ENCODE measurements around the gene TMBIM4.
"Not testable (repeated sequence)": the region's sequence is repeated elsewhere in the genome, so short reads cannot be mapped to it uniquely, and the experiment has no call there.

DNA sequence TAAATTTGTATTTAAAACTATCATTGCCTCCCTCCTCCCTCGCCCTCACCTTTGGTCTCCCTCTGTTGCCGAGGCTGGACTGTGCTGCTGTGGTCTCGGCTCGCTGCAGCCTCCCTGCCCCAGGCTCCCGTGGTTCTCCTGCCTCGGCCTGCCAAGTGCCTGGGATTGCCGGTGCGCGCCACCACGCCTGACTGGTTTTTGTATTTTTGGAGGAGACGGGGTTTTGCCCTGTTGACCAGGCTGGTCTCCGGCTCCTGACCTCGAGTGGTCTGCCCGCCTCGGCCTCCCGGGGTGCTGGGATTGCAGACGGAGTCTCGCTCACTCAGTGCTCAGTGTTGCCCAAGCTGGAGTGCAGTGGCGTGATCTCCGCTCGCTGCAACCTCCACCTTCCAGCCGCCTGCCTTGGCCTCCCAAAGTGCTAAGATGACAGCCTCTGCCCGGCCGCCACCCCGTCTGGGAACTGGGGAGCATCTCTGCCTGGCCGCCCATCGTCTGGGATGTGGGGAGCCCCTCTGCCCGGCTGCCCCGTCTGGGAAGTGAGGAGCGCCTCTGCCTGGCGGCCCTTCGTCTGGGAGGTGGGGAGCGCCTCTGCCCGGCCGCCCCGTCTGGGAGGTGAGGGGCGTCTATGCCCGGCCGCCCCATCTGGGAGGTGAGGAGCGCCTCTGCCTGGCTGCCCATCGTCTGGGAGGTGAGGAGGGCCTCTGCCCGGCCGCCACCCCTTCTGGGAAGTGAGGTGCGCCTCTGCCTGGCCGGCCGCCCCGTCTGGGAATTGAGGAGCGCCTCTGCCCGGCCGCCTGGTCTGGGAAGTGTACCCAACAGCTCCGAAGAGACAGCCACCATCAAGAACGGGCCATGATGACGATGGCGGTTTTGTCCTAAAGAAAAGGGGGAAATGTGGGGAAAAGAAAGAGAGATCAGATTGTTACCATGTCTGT lies 4.9 kb upstream of the TMBIM4 start:
- TF ChIP-seq ZNF580 (tag by site-specific recombination; IDR thresholded peaks at IDR 0.05); ZNF202 (tag by site-specific recombination; IDR thresholded peaks at IDR 0.05; ENCODE audit: borderline replicate concordance); ZNF585B (tag by site-specific recombination; IDR thresholded peaks at IDR 0.05); ZNF510 (tag by site-specific recombination; IDR thresholded peaks at IDR 0.05; ENCODE audit: insufficient replicate concordance); ZNF747 (tag by site-specific recombination; IDR thresholded peaks at IDR 0.05); HOXA7 (CRISPR knock-in tag; IDR thresholded peaks at IDR 0.05; ENCODE audit: borderline replicate concordance); ZNF776 (tag by site-specific recombination; IDR thresholded peaks at IDR 0.05; ENCODE audit: borderline replicate concordance); ZBTB11 (tag by site-specific recombination; conservative IDR thresholded peaks at IDR 0.05; ENCODE audit: low read depth): not testable (repeated sequence)
- TF ChIP-seq, protein P1, sequence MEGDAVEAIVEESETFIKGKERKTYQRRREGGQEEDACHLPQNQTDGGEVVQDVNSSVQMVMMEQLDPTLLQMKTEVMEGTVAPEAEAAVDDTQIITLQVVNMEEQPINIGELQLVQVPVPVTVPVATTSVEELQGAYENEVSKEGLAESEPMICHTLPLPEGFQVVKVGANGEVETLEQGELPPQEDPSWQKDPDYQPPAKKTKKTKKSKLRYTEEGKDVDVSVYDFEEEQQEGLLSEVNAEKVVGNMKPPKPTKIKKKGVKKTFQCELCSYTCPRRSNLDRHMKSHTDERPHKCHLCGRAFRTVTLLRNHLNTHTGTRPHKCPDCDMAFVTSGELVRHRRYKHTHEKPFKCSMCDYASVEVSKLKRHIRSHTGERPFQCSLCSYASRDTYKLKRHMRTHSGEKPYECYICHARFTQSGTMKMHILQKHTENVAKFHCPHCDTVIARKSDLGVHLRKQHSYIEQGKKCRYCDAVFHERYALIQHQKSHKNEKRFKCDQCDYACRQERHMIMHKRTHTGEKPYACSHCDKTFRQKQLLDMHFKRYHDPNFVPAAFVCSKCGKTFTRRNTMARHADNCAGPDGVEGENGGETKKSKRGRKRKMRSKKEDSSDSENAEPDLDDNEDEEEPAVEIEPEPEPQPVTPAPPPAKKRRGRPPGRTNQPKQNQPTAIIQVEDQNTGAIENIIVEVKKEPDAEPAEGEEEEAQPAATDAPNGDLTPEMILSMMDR (tag by site-specific recombination; IDR thresholded peaks at IDR 0.05): not testable (repeated sequence)
